Measurements from ENCODE around the gene PTPA. TPM values are rescaled to one million over a fixed set of nuclear protein-coding genes. Genes with fewer than 3 reads are reported as not detected.

The PTPA gene
- total RNA-seq (2022; extraction: Qiagen RNA extraction), result 111 to 124 TPM (median 118 TPM) in 5 replicates

DNA sequence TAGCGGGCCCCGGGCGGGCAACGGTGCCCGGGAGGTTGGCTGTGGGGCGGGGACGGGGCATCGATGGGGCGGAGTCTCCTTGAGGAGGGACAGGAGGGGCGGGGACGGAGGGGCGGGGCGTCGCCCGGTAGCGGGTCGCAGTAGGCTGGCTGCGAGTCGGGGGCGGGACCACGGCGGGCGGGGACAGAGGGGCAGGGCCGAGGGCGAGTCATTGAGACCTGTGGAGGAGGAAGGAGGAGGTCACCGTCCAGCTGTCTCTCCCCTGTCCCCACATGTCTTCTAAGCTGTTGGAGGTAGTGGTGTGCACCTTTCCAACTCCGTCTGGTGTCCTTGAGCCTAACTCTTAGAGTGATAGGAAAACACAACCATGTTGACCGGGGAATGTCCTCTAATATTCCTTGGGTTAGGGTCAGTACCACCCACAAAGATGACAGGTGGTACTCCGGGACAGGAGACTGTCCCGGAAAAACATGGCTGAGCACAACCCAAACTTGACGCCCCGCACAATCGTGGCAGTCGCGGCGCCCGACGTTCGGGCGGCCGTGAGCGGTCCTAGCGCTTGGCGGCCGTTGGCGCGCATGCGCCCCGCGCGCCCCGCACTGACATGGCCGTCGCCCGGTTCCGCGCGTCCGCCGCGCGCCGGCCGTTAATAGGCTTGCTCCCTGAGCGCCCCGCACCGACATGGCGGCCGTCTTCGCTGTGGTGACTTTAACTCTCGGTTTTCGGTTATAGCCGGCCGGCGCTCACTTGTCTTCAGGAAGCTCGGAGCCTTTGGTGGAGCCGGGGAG lies at the start of gene PTPA, which contains the start of gene CRAT:
TSS of gene PTPA (plus strand) at position 676 of the 788 bp plus-strand sequence. CDS start 186 bp downstream, outside the sequence.
TSS of gene CRAT (minus strand) at position 54 of the 788 bp plus-strand sequence. CDS start 284 bp downstream, outside the sequence.

DNA sequence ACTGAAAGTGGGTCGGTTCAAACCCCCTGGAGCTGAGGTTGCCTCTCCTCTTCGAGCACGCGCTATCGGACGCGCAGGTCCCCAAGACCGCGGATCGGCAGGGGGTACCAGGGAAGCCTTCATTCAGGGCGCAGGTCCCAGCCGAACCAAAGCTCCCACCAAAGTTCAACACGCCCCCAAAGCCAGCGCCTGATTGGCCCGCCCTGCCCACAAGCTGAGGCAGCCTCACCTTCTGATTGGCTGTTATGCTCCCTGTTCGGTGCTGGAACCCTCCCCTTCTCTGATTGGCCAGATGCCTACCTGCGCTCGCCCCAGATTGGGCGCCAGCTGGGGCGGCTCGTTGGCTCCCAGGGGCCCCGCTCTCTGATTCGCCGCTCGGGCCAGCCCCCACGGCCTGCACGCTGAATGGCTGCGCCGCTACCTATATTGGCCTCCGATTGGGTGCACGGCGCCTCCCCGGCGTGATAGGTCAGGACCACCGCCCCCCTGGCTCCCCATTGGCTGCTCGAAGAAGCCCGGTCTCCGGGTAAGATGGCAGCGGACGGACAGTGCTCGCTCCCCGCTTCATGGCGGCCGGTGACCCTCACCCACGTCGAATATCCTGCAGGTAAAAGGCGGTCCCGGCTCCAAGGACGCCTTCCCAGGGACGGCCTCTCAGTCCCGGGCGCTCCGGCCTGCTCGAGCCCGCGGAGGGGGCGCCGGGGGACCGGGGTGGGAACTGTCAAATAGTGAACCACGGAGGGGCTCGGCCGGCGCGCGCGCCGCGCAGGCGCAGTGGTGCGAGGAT lies 30.4 kb upstream of the PTPA start, which contains the start of gene DOLPP1:
TSS of gene DOLPP1 (plus strand) at position 511 of the 787 bp plus-strand sequence. CDS start at position 532, 21 bp downstream.

DNA sequence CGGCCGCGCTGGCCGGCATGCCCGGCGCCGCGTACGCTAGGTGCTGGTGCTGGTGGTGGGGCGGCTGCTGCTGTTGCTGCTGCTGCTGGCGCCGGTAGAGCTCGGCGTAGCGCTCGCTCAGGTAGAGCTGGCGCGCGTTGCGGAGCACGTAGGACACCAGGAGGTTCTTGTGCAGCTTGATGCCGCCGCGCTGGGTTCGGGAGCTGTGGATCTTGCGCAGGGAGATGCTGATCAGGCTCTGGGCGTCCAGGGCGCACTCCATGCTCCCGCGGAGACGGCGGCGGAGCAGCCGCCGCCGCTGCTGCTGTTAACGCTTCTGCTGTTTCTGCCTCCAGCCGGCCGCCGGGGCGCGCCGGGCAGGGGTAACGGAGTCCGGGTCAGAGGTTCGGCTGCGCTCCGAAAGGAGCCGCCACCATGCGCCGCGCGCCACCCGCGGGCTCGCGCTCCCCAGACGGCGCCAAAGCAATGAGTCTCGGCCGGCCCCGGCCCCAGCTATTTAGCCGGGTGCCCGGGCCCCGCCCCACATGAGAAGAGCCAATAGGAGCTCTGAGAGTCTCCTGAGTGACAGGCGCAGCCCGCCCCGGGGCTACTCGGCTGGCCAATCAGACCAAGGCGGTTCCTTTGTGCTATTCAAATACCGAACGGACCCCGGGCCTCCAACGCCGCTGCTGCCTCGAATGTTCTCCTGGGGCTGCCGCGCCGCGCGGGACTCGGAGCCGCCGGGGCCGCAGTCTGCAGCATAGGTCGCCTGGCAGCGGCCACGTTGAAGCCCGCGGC lies 66.8 kb downstream of the PTPA start, which contains the start of gene IER5L:
TSS of gene IER5L (minus strand) at position 471 of the 777 bp plus-strand sequence. CDS start at position 262, 209 bp downstream.

Other genes with a start within 250 kb of the PTPA start
- gene KYAT1, start 229.5 kb upstream of the PTPA start, total RNA-seq (2022; extraction: Qiagen RNA extraction), result 9.7 to 14.2 TPM (median 12.5 TPM) in 5 replicates
- 112 to 180 TPM (median 179 TPM) in 5 replicates for gene LRRC8A, start 229.3 kb upstream of the PTPA start, total RNA-seq (2022; extraction: Qiagen RNA extraction)
- gene PHYHD1, start 190.4 kb upstream of the PTPA start, total RNA-seq (2022; extraction: Qiagen RNA extraction), result 0.08 to 0.42 TPM (median 0.38 TPM) in 5 replicates
- 32.2 to 47.1 TPM (median 42.5 TPM) in 5 replicates for gene DOLK, start 163.8 kb upstream of the PTPA start, total RNA-seq (2022; extraction: Qiagen RNA extraction)
- 31.2 to 48.0 TPM (median 46.4 TPM) in 5 replicates for gene NUP188, start 163.7 kb upstream of the PTPA start, total RNA-seq (2022; extraction: Qiagen RNA extraction)
- 31.2 to 47.2 TPM (median 44.8 TPM) in 5 replicates for gene SH3GLB2, start 83.1 kb upstream of the PTPA start, total RNA-seq (2022; extraction: Qiagen RNA extraction)
- gene MIGA2, start 74.8 kb upstream of the PTPA start, total RNA-seq (2022; extraction: Qiagen RNA extraction), result 13.0 to 14.1 TPM (median 13.6 TPM) in 5 replicates
- gene DOLPP1, start 30.3 kb upstream of the PTPA start, total RNA-seq (2022; extraction: Qiagen RNA extraction), result 17.4 to 21.9 TPM (median 20.0 TPM) in 5 replicates
- gene CRAT, start 622 bp upstream of the PTPA start, total RNA-seq (2022; extraction: Qiagen RNA extraction), result 22.1 to 34.5 TPM (median 32.3 TPM) in 5 replicates
- 18.9 to 37.6 TPM (median 36.3 TPM) in 5 replicates for gene IER5L, start 66.8 kb downstream of the PTPA start, total RNA-seq (2022; extraction: Qiagen RNA extraction)